Esophagus muscularis mucosa (tissue), 4 donors: ENCODE results near the gene PHF23. TPM values are rescaled to one million over a fixed set of nuclear protein-coding genes. Genes with fewer than 3 reads are reported as not detected.

Source experiments
- DNase-seq: peaks from one replicate; pipeline ENCODE4 v3.0.0-alpha.2; 2017; ENCODE audit errors: extremely low spot score
- H3K27ac ChIP-seq, 4 donors: fragments of 200-600 bp; sonication (generic); replicated peaks in 1 of 4; 1 replicate in 3 of 4; 2 replicates in 1 of 4; pipeline ENCODE4 v1.5.1; 2016 to 2019; ENCODE audit warnings: mild to moderate bottlenecking in 1 of 4
- H3K27me3 ChIP-seq, 4 donors: fragments of 200-600 bp; sonication (generic); one replicate each; pipeline versions ENCODE4 v1.5.1 to v1.6.0; 2016 to 2019
- H3K36me3 ChIP-seq, 4 donors: fragments of 200-600 bp; sonication (generic); one replicate each; pipeline ENCODE4 v1.5.1; 2016 to 2019
- H3K4me1 ChIP-seq, 4 donors: fragments of 200-600 bp; sonication (generic); one replicate each; pipeline ENCODE4 v1.5.1; 2016 to 2019
- H3K4me3 ChIP-seq, 4 donors: fragments of 200-600 bp; sonication (generic); 1 replicate in 2 of 4; 2 replicates in 2 of 4; pipeline ENCODE4 v1.5.1; 2016 to 2019; ENCODE audit warnings: mild to moderate bottlenecking in 4 of 4, moderate library complexity in 1 of 4
- H3K9me3 ChIP-seq, 4 donors: fragments of 200-600 bp; sonication (generic); 1 replicate in 3 of 4; 2 replicates in 1 of 4; pipeline ENCODE4 v1.5.1; 2016 to 2019
- EP300 ChIP-seq: sonication (generic); formaldehyde crosslinking; IDR thresholded peaks from one replicate; pipeline ENCODE4 v1.6.1; 2017; ENCODE audit warnings: antibody characterized with exemption
- POLR2A ChIP-seq: fragments of 450-650 bp; IDR thresholded peaks from one replicate; pipeline ENCODE4 v1.6.1; 2017; ENCODE audit warnings: antibody characterized with exemption, moderate library complexity, mild to moderate bottlenecking, low read depth
- POLR2AphosphoS5 ChIP-seq, 2 donors: sonication (generic); formaldehyde crosslinking; IDR thresholded peaks; one replicate each; pipeline ENCODE4 v1.6.1; 2017; ENCODE audit warnings: antibody characterized with exemption in 2 of 2
- WGBS: methylation state at CpG from one replicate; pipeline ENCODE4 v1.1.5; 2018; 5-methylcytosine and 5-hydroxymethylcytosine counted together
- intact Hi-C: fragments of 100-400 bp; cut with DNase I; formaldehyde crosslinking; loops from one replicate; pipeline ENCODE4 v1.15.1; 2023
- total RNA-seq, 4 donors: library from RNA; depleted of rRNA; stranded (reverse); fragments of >200 nt; gene quantifications; one replicate each; pipeline versions ENCODE4 v1.1.0 to v1.2.1, GENCODE V29; 2016
- TF ChIP-seq, protein P1 (sequence below), 3 experiments: fragments of 200-600 bp in 2 of 3; fragments of 450-650 bp in 1 of 3; sonication (generic) in 2 of 3; IDR thresholded peaks; one replicate each; pipeline ENCODE4 v1.5.1; 2017 to 2019; ENCODE audit warnings: antibody characterized with exemption in 3 of 3, mild to moderate bottlenecking in 2 of 3, moderate library complexity in 1 of 3

PHF23 gene
- total RNA-seq, 4 donors from 2014 or later: 21.6 to 38.1 (median 24.8) TPM

GRCh38 chr17:7216242-7217112 is 22.8 kb downstream of the PHF23 start:
- H3K27ac ChIP-seq: peak overlapping the region; percentile 92 to 99 (median 97)
- intact Hi-C loops: no loop called here
- TF ChIP-seq POLR2AphosphoS5 (IDR thresholded peaks at IDR 0.05) (no peak), POLR2A (no peak), EP300 (no peak)
- TF ChIP-seq, protein P1, sequence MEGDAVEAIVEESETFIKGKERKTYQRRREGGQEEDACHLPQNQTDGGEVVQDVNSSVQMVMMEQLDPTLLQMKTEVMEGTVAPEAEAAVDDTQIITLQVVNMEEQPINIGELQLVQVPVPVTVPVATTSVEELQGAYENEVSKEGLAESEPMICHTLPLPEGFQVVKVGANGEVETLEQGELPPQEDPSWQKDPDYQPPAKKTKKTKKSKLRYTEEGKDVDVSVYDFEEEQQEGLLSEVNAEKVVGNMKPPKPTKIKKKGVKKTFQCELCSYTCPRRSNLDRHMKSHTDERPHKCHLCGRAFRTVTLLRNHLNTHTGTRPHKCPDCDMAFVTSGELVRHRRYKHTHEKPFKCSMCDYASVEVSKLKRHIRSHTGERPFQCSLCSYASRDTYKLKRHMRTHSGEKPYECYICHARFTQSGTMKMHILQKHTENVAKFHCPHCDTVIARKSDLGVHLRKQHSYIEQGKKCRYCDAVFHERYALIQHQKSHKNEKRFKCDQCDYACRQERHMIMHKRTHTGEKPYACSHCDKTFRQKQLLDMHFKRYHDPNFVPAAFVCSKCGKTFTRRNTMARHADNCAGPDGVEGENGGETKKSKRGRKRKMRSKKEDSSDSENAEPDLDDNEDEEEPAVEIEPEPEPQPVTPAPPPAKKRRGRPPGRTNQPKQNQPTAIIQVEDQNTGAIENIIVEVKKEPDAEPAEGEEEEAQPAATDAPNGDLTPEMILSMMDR (IDR thresholded peaks at IDR 0.05): no peak
- 16% methylated on average over 7 of the region's 7 CpGs for WGBS
- no peaks in the 10 kb centered on the region for H3K9me3 ChIP-seq
- H3K27me3 ChIP-seq: no peaks in the 10 kb centered on the region
- peaks cover 0 to 11% (median 5%) of the 10 kb centered on the region in 4 donors for H3K36me3 ChIP-seq
- DNase-seq: no peak
- H3K4me3 ChIP-seq: peak overlapping the region; percentile 56 to 68 (median 62)
- peaks cover 55 to 84% (median 83%) of the 10 kb centered on the region in 4 donors for H3K4me1 ChIP-seq

- peak overlapping the region; percentile 92 to 99 (median 97) for H3K27ac ChIP-seq
- peak overlapping the region; percentile 56 to 68 (median 64) for H3K4me3 ChIP-seq
- TF ChIP-seq POLR2AphosphoS5 (IDR thresholded peaks at IDR 0.05): no peak
- TF ChIP-seq, protein P1 (IDR thresholded peaks at IDR 0.05): no peak
- no peak for TF ChIP-seq POLR2A
- no peak for TF ChIP-seq EP300
- peaks cover 50 to 84% (median 82%) of the 10 kb centered on the region in 4 donors for H3K4me1 ChIP-seq
- no peaks in the 10 kb centered on the region for H3K27me3 ChIP-seq
- intact Hi-C loops: no loop called here
- 16% methylated on average over 6 of the region's 10 CpGs for WGBS
- DNase-seq: no peak
- peaks cover 0 to 3% (median 0%) of the 10 kb centered on the region in 4 donors for H3K36me3 ChIP-seq
- H3K9me3 ChIP-seq: no peaks in the 10 kb centered on the region
These were observed 23.5 kb downstream of the PHF23 start for GRCh38 chr17:7215652-7216180.

- Histone ChIP-seq H3K27me3 (no peaks in the 10 kb centered on the region), H3K27ac (peak overlapping the region; percentile 92 to 99 (median 97)), H3K36me3 (no peaks in the 10 kb centered on the region), H3K9me3 (no peaks in the 10 kb centered on the region), H3K4me1 (peaks cover 49 to 81% (median 77%) of the 10 kb centered on the region in 4 donors), H3K4me3 (peak overlapping the region; percentile 62 to 64 (median 64))
- intact Hi-C loops: no loop called here
- no peak for TF ChIP-seq EP300
- TF ChIP-seq POLR2AphosphoS5 (IDR thresholded peaks at IDR 0.05): peak in 1 of 2 donors; percentile 77
- 19% methylated on average over 9 of the region's 9 CpGs for WGBS
- DNase-seq: peak; percentile 99
These were observed 24.1 kb downstream of the PHF23 start for GRCh38 chr17:7215136-7215638.

DNA sequence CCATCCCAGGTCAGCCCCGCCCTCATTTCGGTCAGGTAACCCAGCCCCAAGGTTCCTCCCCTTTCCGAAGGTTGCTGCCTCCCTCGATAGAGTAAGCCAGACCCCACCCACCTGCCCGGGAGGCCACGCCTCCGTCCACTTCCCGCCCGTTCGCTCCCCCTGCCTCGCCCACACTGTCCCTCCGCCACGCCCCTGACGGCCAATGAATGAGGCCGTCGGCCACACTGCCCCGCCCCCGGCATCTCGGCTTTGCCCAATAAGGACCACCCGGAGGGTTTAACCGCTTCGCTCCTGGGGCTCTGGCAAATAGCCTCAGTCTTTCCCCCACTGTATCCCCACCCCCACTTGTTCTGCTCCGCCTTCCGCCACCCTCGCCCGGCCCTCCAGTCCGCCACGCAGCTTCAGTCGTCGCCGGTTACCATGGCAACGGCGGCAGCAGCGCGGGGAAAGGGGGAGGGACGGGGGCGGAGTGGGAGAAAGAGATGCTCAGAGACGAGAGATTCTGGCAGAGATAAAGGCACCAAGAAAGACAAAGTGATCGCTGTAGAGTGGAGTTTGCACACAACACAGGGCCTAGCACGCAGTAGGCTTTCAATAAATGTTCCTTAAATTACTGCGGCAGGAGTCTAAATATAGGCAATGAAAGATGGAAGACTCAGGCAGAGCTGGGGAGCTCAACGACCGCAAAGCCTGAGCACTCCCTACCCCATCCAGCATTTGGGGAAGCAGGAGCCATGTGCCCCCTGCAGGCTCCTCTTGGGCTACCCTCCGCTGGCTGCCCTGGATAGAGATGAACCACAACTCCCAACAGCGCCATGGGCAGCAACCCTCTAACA is 24.7 kb downstream of the PHF23 start:
- peak; percentile 100 for DNase-seq
- H3K9me3 ChIP-seq: no peaks in the 10 kb centered on the region
- no peaks in the 10 kb centered on the region for H3K36me3 ChIP-seq
- 1% methylated on average over 35 of the region's 45 CpGs for WGBS
- no peaks in the 10 kb centered on the region for H3K27me3 ChIP-seq
- H3K27ac ChIP-seq: peak overlapping the region; percentile 92 to 99 (median 97)
- H3K4me1 ChIP-seq: peaks cover 49 to 79% (median 75%) of the 10 kb centered on the region in 4 donors
- H3K4me3 ChIP-seq: peak overlapping the region; percentile 62 to 64 (median 64)
- intact Hi-C loops: no loop called here
- TF ChIP-seq, protein P1 (IDR thresholded peaks at IDR 0.05): peak; percentile 18 to 51 (median 39)
- TF ChIP-seq EP300: no peak
- TF ChIP-seq POLR2AphosphoS5 (IDR thresholded peaks at IDR 0.05): peak; percentile 36 to 62
- TF ChIP-seq POLR2A: no peak
